CD4-positive, alpha-beta T cell treated with Interleukin-4 for 1 hour (primary cell): Measurements from ENCODE around the gene AGBL4.
"Not testable (repeated sequence)": the region's sequence is repeated elsewhere in the genome, so short reads cannot be mapped to it uniquely, and the experiment has no call there.

ENCODE experiments used
- DNase-seq, 2 donors: peaks; one replicate each; pipeline ENCODE4 v3.0.0-alpha.2; 2020 to 2022

Gene AGBL4

DNA sequence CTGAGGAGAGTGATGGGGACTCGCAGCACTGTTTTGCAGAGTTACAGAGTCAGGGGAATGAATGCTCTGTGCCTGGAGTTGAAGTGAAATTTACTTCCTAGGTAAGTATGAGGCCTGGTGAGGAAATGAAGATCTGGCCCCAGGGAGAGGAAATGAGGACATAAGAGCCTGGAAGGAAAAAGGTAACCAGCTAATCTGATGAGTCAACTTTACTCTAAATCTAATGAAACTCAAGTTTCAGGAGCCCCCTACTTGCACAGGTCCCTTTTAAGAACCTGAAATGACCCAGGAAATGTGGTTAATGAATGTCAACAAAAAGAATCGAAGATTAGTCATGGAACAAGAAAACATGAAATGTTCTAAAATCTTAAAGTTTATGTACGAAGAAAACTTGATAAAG lies 599.0 kb downstream of the AGBL4 start:
- DNase-seq: no peak

DNA sequence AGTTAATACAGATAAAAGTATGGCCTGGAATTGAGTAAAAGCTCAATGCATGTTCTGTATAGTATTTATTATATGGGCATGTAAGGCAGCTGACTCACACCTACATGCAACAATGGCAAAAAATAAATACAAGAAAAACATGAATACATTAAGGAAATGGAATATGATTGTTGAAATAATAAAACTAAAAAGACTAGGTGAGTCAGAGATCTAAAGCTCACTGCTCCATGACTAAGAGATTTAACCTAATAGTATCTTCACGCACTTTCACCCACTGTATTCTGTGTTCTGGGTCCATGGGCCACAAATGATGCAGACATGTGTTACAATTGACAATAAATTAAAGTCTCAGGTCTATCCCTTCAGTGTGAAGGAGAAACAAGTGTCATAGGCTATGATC lies 607.0 kb downstream of the AGBL4 start:
- DNase-seq: no peak

DNA sequence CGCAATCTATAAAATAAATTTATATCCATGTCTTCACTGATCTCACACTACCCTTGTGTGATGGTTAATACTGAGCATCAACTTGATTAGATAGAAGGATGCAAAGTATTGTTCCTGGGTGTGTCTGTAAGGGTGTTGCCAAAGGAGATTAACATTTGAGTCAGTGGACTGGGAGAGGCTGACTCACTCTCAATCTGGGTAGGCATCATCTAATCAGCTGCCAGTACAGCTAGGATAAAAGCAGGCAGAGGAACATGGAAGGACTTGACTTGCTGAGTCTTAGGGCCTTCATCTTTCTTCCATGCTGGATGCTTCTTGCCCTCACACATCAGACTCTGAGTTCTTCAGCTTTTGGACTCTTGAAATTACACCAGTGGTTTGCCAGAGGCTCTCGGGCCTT lies 615.4 kb downstream of the AGBL4 start:
- no peak for DNase-seq

DNA sequence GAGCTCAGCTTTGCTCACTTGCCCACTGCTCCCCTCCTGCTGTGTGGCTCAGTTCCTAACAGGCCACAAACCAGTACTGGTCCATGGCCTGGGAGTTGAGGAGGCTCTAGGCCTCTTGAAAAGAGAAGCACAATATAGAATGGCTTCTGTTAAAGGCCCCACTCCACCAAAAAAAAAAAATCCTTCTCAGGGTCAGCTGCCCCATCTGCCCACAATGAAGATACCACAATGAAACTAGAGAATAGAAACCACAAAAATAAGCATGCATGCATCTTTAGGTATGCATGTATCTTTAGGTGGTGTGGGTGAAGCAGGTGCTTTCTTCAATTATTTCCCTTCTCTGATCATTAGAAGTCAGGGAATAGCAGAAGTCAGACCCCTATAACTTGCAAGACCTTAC lies 626.7 kb downstream of the AGBL4 start:
- no peak for DNase-seq

DNA sequence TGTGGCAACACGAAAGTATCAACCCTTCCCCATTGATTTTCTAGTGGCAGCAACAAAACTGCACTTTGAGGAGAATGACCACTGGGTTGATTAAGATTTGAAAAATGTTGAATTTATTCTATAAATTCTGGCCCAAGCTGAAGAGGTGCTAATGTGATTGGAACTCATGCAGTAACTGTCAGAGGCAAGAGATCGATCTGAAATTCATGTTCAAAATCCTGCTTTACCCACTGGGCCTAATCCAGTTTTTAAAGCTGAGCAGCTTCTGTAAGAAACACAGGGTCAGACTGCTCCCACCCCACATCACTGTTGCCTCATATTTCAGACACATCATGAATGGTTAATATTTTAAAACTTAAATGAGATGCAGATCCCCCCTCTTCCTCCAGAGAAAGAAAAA lies 629.6 kb downstream of the AGBL4 start:
- DNase-seq: no peak

DNA sequence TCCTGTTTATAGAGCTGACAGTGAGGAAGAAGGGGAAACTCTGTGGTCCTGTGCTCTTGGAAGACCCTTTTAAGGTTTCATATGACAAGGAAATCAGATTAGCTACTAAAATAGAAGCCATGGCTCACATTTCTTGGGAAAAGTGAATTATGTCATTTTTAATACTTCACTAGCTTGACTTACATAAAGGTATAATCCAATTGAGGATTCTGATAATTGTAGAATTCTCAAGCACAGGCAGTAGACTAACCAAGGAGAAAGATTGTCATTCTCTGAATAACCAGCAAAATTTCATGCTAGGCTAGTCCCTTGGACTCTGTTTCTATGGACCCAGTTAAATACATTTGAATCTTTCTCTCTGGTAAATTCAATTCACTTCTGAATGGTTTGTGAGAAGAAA lies 634.1 kb downstream of the AGBL4 start:
- no peak for DNase-seq

DNA sequence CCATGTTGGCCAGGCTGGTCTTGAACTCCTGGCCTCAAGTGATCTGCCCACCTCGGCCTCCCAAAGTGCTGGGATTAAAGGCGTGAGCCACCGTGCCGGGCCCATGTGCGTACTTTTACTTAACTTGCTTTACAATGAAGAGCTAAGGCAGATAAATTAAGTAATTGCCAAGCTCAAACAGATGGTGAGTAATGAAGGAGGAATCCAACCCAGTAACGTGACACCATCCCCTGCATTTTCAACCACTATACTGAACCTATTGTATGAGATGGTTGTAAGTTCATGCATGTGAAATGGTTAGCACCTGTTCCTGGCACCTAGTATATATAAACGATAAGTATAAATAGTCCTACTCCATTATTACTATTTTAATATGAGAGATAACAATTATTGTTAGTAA lies 659.1 kb downstream of the AGBL4 start:
- DNase-seq: no peak

DNA sequence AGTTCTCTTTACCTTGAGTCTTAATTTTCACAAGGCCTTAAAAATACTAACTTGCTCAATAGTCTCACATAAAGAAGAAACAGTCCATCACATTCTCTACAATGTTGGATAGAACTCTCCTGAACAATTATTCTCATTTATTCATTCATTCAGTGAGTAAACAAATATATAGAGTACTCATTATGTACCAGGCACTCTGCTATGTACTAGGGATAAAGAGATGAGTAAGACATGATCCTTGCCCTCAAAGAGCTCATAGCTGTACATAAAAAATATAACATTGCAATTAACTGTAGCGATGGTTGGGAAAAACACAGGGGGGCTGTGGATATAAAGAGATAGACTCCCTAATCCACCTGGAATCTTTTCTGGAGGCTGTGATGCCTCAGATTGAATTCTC lies 660.1 kb downstream of the AGBL4 start:
- no peak for DNase-seq

DNA sequence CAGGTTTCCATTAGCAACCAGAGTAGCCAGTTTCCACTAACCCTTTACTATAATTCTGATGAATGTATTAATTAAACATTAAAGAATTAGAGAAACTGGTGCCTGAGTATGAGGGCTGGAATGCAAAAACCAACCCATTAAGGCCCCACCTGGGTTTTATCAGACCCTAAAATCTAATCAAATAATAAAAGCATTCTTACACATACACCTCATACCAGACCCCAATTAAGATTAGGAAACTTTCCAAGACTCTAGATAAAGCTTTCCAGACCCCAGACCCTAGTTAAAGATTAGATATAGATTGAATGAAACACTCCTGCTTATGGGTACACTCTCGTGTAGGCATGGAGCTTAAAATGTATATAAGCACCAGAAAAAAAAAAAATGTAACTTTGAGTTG lies 665.7 kb downstream of the AGBL4 start:
- no peak for DNase-seq

DNA sequence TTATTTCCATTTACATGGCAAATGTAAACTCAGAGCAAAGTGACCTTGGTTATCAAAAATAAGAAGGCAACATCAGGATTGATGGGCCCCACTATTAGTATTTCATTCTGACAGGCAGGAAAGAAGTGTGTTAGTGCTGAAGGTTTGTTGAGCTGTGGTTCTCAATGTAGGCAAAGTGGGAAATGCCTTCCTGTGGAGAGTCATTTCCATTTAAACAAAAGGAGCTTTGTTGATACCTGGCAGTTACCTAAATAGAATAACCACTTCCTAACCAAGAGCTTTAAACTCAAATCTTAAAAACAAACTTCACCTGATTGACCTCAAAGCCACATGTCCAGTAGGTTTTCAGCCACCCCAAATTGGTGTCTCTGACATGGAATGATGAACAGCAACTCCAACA lies 667.2 kb downstream of the AGBL4 start:
- DNase-seq: no peak

DNA sequence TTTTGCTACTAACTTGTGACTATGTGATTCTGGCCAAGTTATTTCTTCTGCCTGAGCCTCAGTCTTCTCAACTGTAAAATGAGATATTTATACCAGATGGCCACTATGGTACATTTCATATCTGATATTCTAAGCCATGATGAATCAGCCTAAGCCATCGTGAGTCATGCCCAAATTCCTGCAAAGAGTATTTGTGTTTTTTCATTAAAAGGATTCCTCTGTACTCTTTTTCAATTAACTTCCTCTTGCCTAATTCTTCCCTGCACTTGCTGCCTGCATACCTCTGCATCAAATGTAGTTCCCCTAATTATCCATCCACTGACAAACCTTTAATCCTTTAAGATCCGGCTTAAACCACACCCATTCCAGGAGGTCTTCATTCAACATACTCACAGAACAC lies 672.0 kb downstream of the AGBL4 start:
- DNase-seq: no peak

DNA sequence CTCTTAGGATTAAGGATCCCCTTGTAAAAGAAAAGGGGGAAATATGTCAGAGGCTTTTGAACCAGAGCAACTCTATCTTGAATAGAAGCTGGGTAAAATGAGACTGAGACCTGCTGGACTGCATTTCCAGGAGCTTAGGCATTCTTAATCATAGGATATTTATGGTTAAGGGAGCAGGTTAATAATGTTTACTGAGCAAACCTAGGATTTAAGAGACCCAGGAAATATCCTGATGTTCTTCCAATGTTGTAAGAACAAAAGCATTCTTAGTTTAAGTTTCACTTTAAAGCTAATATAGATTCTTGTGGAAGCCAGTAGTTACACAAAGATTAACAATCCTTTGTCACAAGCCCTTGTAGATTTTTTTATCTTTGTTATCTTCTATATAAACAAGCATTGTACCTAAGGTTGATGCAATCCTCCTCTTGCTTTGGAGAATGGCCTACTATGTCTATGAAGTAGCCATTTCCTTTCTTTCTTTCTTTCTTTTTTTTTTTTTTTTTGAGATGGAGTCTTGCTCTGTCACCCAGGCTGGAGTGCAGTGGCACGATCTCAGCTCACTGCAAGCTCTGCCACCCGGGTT lies 676.9 kb downstream of the AGBL4 start:
- no peak for DNase-seq

DNA sequence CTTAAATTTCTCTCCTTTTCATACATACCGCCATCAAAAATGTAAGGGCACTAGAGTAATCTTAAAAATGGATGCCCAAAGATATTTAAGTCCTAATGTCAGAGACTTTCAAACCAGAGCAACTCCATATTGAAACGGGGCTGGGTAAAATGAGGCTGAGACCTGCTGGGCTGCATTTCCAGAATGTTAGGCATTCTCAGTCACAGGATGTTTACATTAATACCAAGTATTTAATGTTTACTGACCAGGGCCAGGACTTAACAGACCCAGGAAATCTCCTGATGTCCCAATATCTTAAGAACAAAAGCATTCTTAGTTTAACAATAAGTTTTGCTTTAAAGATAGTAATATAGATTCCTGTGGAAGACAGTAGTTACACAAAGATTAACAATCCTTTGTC lies 683.2 kb downstream of the AGBL4 start:
- no peak for DNase-seq

DNA sequence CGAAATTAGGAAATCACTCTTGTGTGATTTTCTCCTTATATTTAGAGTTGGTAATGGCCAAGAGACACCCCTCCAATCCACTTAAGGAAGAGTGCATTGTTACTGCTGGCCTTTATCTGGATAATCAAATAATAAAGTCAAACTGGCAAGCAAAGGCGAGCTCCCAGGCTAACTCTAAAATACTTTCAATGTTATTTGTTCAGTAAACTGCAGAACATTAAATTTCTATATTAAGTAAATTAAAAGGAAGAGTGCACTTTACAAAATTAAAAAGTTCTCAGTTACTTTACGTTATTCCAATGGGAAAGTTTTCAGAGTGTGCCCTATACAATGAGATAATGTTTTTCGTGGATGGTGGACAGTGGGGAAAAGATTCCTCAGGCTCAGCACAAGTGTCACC lies 684.7 kb downstream of the AGBL4 start:
- DNase-seq: no peak

DNA sequence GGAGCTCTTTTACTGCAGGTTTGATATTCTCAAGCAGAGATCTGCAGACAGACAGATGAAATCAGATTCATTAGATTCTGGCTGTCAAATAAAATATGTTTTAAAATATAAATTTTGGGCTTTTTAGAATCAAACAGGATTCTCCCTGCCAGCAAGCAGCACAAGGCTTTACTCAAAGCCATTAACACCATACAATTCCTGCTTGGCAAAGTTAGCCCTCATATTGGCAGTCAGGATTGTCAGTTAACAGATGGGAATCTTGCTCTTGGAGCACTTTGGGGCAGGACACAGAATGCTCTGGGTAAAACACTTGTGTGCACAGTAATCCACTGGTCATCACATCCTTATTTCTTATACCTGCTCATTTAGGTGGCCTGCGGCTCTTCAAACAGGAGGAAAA lies 686.5 kb downstream of the AGBL4 start:
- DNase-seq: no peak

DNA sequence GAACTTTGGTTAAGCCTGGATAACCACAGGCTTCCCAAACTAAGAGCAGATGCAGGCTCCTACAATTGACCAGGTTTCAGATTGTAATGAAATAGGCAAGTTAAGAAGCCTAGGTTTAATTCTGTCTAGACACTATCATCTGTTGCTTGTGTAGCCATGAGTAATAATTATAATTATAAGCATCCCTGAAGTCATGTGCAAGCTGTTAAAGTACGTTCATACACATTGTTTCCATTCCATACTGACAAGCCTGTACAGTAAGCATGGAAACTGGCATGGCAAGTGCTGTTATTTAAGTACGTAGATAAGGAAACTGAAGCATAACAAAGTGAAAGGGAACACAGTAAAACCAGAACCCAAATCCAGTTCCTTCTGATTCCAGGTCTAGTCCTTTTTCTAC lies 689.8 kb downstream of the AGBL4 start:
- no peak for DNase-seq

DNA sequence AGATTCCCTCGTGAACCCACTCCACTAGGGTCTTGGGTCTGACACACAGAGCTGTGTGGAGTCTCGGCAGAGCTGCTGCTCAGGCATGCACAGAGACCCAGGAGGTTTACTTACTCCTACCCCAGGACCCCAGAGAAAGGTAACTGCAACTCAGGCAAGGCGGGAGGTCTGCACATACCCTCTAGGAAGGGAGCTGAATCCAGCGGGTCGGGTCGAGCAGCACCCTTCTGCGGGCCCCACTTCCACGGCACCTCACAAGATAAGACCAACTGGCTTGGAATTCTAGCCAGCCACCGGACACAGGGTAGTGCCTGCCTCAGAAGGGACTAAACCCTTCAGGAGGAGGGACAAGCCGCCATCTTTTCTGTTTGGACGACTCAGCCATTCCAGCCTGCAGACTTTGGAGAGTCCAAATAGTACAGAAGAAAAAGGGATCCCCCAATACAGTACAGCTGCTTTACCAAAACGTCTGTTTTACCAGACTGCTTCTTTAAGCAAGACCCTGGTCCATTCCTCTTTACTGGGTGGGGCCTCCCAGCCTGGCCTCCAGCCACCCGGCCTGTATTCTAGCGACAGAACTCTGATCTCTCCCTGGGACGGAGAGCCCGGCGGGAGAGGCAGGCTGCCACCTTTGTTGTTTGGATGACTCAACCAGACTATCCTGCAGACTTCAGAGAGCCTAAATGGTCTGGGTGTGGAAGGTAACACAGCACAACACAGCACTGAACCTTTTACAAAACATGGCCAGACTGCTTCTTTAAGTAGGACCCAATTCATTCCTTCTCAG lies 692.5 kb downstream of the AGBL4 start:
- DNase-seq: no peak

DNA sequence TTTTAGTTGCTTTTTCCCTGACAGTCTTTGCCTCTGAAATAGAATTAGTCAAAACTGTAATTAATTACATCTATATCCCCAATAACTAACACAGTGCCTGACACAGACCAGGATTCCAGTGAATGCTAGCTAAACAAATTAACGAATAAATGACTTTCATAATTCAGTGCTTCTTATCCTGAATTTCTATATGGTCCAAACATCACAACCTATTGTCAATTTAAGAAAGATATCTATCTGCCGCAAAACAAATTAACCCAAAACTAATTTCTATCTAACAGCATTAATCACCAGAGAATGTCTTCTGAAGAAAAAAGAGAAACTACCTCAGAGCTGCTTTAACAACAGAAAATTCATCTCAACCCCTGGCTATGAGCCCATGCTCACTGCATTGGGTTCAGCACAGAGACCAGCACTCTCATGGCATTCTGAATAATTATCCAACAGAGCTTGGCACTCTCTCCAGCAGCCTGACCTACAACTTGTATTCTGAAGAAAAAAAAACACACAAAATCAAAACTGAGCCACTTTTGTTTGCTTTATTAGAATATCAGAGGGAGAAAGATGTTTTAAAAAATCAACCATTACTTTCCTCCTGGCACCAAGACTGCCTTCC lies 699.7 kb downstream of the AGBL4 start:
- DNase-seq: no peak

DNA sequence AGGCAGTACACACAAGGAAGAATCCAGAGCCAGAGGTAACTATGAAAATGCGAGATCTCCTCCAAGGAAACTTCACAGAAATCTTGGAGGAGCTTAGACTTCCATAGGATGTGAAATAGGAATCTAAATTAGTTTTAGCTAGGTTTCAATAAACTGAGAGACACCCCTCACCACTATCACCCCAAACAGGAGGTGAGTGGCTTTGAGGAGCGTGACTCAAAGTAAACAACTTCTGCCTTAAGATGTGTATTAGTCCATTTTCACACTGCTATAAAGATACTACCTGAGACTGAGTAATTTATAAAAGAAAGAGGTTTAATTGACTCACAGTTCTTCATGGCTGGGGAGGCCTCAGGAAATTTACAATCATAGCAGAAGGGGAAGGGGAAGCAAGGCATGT lies 703.3 kb downstream of the AGBL4 start:
- not testable (repeated sequence) for DNase-seq

DNA sequence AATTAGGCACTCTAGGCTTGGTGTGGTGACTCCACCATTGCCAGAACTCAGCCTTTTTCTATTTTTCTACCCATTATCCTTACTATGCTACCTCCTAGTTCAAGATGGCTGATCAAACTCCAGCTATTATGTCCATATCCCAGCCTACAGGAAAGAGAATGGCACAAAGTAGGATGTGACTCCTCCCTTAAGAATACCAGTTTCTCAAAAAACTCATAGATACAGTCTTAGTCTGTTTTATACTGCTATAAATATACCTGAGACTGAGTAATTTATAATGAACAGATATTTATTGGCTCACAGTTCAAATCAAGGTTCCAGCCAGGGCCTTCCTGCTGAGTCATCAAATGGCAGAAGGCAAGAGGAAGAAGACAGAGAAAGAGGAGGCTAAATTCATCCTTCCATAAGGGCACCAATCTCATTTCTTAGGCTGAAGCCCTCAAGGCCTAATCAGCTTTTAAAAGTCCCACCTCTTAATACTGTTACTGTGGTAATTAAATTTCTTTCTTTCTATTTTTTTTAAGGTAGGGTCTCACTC lies 704.3 kb downstream of the AGBL4 start:
- DNase-seq: no peak

DNA sequence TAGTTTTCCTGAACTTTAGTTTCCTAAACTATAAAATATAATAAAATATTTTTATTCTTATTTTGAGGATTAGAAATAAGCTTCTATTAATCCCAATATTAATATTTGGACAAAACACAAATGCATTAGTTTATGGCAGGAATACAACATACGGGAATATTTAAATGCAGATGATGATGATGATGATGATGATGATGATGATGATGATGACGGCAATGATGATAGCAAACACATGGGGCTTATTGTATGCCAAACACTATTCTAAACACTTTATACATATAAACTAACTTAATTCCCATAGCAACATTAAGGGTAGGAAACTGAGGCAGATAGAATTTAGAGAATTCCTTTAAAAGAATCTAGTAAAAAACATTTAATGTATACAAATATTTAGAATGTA lies 705.5 kb downstream of the AGBL4 start:
- no peak for DNase-seq

DNA sequence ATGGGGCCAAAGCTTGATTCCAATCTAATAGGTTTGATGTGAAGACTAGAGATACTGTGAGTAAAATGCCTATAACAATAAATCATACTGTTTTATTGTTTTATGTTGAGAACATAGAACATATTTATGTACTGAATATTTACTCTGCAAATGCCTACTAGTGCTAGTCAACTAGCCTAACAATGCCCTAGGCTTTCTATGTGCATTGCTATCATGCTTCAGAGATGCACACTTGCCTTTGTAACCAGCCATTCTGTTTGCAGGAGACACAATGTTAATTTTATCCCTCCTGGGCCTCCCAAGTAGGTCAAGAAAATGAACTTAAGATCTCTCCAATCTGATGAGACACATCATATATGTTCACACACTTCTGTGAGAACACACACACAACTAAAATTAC lies 716.3 kb downstream of the AGBL4 start:
- DNase-seq: no peak

DNA sequence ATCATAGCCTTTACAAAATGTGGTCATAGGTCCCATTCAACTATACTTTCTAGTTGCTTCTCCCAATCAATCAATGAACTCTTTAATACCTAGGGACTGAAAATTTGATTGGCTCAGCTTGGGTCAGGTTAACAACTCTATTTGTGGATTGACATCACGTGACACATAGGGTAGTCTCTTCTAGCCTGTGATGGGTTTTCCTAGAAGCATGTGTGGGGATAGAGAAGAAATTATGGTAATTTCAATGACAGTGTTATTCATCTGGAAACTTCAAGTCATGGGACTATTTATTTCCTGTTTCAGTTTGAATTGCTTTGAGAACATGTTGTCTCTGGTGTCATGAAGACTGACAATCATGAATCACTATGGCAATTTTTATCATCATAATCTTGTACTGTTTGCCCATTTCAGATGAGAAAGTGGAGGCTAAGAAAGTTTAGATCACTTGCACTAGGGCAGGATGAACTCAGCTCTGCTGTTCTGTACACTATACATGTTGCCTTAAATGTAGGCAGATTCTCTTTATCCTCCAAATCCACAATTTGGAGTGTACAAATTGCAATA lies 717.2 kb downstream of the AGBL4 start:
- no peak for DNase-seq

DNA sequence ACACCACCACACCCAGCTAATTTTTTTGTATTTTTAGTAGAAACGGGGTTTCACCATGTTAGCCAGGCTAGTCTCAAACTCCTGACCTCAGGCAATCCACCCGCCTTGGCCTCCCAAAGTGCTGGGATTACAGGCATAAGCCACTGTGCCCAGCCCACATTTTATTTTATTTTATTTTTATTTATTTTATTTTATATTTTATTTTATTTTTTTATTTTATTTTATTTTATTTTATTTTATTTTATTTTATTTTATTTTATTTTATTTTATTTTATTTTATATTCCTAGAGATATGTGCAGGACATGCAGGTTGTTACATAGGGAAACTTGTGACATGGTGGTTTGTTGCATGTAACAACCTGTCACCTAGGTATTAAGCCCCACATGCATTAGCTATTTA lies 721.4 kb downstream of the AGBL4 start:
- DNase-seq: not testable (repeated sequence)
